ENCODE measurements around the gene BANF1.

DNA sequence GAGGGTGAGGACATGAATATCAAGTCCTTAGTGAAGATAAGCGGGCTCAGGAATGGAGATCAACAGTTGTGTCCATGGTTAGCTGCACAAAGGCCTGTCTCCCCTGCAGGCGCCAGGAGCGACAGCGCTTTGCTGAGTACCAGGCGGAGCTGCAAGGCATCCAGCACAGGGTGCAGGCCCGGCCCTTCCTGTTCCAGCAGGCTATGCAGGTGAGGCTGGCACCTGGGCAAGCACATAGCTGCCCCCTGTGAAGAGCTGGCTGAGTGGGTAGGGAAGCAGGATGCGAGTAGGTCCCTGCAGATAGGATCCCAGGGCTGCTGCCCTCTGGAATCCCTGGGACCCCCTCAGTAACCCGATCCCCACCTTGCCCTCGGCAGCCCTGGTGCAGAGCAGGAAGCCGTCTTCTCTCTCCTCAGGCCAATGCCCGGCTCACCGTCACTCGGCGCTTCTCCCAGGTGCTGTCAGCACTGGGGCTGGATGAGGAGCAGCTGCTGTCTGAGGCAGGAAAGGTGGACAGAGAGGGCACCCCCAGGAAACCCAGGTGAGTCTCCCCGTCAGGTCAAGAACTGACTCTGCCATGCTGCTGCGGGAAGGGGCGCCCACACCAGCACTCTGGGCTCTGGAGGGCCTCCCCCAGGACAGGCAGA, 43.4 kb upstream of the BANF1 start:
- TF ChIP-seq, protein P1, sequence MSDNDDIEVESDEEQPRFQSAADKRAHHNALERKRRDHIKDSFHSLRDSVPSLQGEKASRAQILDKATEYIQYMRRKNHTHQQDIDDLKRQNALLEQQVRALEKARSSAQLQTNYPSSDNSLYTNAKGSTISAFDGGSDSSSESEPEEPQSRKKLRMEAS (IDR thresholded peaks at IDR 0.05) = no peak
- TF ChIP-seq KLF6 (CRISPR knock-in tag; IDR thresholded peaks at IDR 0.05) (no peak), U2AF2 (IDR thresholded peaks at IDR 0.05; ENCODE audit: low read depth, low read length) (no peak), MYC (CRISPR knock-in tag; IDR thresholded peaks at IDR 0.05; ENCODE audit: borderline replicate concordance) (no peak), ZNF281 (CRISPR knock-in tag; IDR thresholded peaks at IDR 0.05; ENCODE audit: borderline replicate concordance) (no peak), ZNF143 (CRISPR knock-in tag; IDR thresholded peaks at IDR 0.05) (no peak), TAF1 (CRISPR knock-in tag; IDR thresholded peaks at IDR 0.05) (no peak), ZNF580 (CRISPR knock-in tag; IDR thresholded peaks at IDR 0.05; ENCODE audit: borderline replicate concordance, low read depth) (no peak), ZBTB14 (CRISPR knock-in tag; IDR thresholded peaks at IDR 0.05) (no peak)
- TF ChIP-seq, protein P2, sequence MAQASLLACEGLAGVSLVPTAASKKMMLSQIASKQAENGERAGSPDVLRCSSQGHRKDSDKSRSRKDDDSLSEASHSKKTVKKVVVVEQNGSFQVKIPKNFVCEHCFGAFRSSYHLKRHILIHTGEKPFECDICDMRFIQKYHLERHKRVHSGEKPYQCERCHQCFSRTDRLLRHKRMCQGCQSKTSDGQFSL (CRISPR knock-in tag; IDR thresholded peaks at IDR 0.05) = no peak
- TF ChIP-seq, protein P3, sequence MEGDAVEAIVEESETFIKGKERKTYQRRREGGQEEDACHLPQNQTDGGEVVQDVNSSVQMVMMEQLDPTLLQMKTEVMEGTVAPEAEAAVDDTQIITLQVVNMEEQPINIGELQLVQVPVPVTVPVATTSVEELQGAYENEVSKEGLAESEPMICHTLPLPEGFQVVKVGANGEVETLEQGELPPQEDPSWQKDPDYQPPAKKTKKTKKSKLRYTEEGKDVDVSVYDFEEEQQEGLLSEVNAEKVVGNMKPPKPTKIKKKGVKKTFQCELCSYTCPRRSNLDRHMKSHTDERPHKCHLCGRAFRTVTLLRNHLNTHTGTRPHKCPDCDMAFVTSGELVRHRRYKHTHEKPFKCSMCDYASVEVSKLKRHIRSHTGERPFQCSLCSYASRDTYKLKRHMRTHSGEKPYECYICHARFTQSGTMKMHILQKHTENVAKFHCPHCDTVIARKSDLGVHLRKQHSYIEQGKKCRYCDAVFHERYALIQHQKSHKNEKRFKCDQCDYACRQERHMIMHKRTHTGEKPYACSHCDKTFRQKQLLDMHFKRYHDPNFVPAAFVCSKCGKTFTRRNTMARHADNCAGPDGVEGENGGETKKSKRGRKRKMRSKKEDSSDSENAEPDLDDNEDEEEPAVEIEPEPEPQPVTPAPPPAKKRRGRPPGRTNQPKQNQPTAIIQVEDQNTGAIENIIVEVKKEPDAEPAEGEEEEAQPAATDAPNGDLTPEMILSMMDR (CRISPR knock-in tag; IDR thresholded peaks at IDR 0.05) = no peak

Data from HepG2 (cell line).